ENCODE data around the gene RBM12. TPM values are rescaled to one million over a fixed set of nuclear protein-coding genes. Genes with fewer than 3 reads are reported as not detected.
A peak's percentile ranks its signal among the peaks of the same experiment; 100 is the strongest.

The RBM12 gene
- total RNA-seq, 1 donor from 2014 or later: 151 TPM

- intact Hi-C loops (cut with micrococcal nuclease): loop anchor here (2.0 to 10.0 kb wide), 4 partner anchors 155 to 847 kb away; partner anchors contain the start of genes CEP250 and PHF20
- peak; percentile 83 for DNase-seq
- Mint-ChIP-seq H3K27me3 (peaks cover 4% of the 10 kb centered on the region), H3K36me3 (ENCODE audit: low read depth) (peaks cover 12% of the 10 kb centered on the region), H3K4me1 (peaks cover 30% of the 10 kb centered on the region), H3K4me3 (peak overlapping the region; percentile 92), H3K9me3 (no peaks in the 10 kb centered on the region), H3K27ac (peak overlapping the region; percentile 95)
Measured at GRCh38 chr20:35617397-35618262, 47.1 kb downstream of the RBM12 start.

- H3K4me1 Mint-ChIP-seq: peaks cover 30% of the 10 kb centered on the region
- H3K4me3 Mint-ChIP-seq: peak overlapping the region; percentile 92
- H3K27ac Mint-ChIP-seq: peak overlapping the region; percentile 95
- intact Hi-C loops (cut with micrococcal nuclease): loop anchor here (1.0 to 10.0 kb wide), 9 partner anchors 46 to 848 kb away; partner anchors contain the start of genes CEP250, ERGIC3, NFS1 and PHF20
- H3K27me3 Mint-ChIP-seq: peaks cover 4% of the 10 kb centered on the region
- H3K36me3 Mint-ChIP-seq (ENCODE audit: low read depth): peaks cover 11% of the 10 kb centered on the region
- DNase-seq: peak; percentile 99
- no peaks in the 10 kb centered on the region for H3K9me3 Mint-ChIP-seq
Measured at GRCh38 chr20:35616465-35617396, 48.0 kb downstream of the RBM12 start.

GRCh38 chr20:35615667-35616464 is 48.8 kb downstream of the RBM12 start, which contains the start of gene SPAG4:
TSS of gene SPAG4 (plus strand) at chr20:35615829. CDS start at chr20:35616004, 175 bp downstream.
- Mint-ChIP-seq H3K27me3 (peaks cover 4% of the 10 kb centered on the region), H3K36me3 (ENCODE audit: low read depth) (peaks cover 5% of the 10 kb centered on the region), H3K4me1 (peaks cover 28% of the 10 kb centered on the region), H3K4me3 (peak within 1 kb of the TSS; percentile 92), H3K27ac (peak within 1 kb of the TSS; percentile 95), H3K9me3 (no peaks in the 10 kb centered on the region)
- intact Hi-C loops (cut with micrococcal nuclease): loop anchor here (1.0 to 10.0 kb wide), 9 partner anchors 46 to 849 kb away; partner anchors contain the start of genes CEP250, ERGIC3, NFS1 and PHF20
- peak; percentile 93 for DNase-seq

- no peak overlapping the region for H3K27ac Mint-ChIP-seq
- H3K9me3 Mint-ChIP-seq: no peaks in the 10 kb centered on the region
- H3K4me1 Mint-ChIP-seq: peaks cover 7% of the 10 kb centered on the region
- no peak for DNase-seq
- intact Hi-C loops (cut with micrococcal nuclease): loop anchor here (10.0 kb wide), 2 partner anchors 307 to 853 kb away; no protein-coding TSS in a partner anchor
- H3K4me3 Mint-ChIP-seq: no peak overlapping the region
- no peaks in the 10 kb centered on the region for H3K36me3 Mint-ChIP-seq (ENCODE audit: low read depth)
- H3K27me3 Mint-ChIP-seq: peaks cover 4% of the 10 kb centered on the region
Measured at GRCh38 chr20:35611482-35611881, 53.2 kb downstream of the RBM12 start.

- intact Hi-C loops (cut with micrococcal nuclease): loop anchor here (10.0 kb wide), 2 partner anchors 306 to 854 kb away; no protein-coding TSS in a partner anchor
- H3K27me3 Mint-ChIP-seq: peaks cover 4% of the 10 kb centered on the region
Measured at GRCh38 chr20:35610833-35611427, 53.8 kb downstream of the RBM12 start.

GRCh38 chr20:35607003-35607735 is 57.5 kb downstream of the RBM12 start:
- no peak overlapping the region for H3K27ac Mint-ChIP-seq

More at GRCh38 chr20:35610833-35611427, 53.8 kb downstream of the RBM12 start:
- DNase-seq: no peak
- Mint-ChIP-seq H3K36me3 (ENCODE audit: low read depth) (no peaks in the 10 kb centered on the region), H3K4me1 (peaks cover 7% of the 10 kb centered on the region), H3K27ac (no peak overlapping the region), H3K9me3 (no peaks in the 10 kb centered on the region), H3K4me3 (no peak overlapping the region)

GRCh38 chr20:35606127-35606526 is 58.6 kb downstream of the RBM12 start:
- Mint-ChIP-seq H3K36me3 (ENCODE audit: low read depth) (peaks cover 2% of the 10 kb centered on the region), H3K27me3 (peaks cover 22% of the 10 kb centered on the region), H3K9me3 (no peaks in the 10 kb centered on the region), H3K27ac (no peak overlapping the region), H3K4me3 (no peak overlapping the region), H3K4me1 (peaks cover 10% of the 10 kb centered on the region)
- intact Hi-C loops (cut with micrococcal nuclease): loop anchor here (10.0 kb wide), 1 partner anchor 279 kb away; no protein-coding TSS in a partner anchor
- DNase-seq: no peak

More at GRCh38 chr20:35607003-35607735, 57.5 kb downstream of the RBM12 start:
- H3K4me3 Mint-ChIP-seq: no peak overlapping the region
- peaks cover 17% of the 10 kb centered on the region for H3K27me3 Mint-ChIP-seq
- H3K36me3 Mint-ChIP-seq (ENCODE audit: low read depth): peaks cover 2% of the 10 kb centered on the region
- no peak for DNase-seq
- H3K9me3 Mint-ChIP-seq: no peaks in the 10 kb centered on the region
- H3K4me1 Mint-ChIP-seq: peaks cover 6% of the 10 kb centered on the region
- intact Hi-C loops (cut with micrococcal nuclease): loop anchor here (10.0 kb wide), 1 partner anchor 278 kb away; no protein-coding TSS in a partner anchor

- peaks cover 12% of the 10 kb centered on the region for H3K4me1 Mint-ChIP-seq
- H3K9me3 Mint-ChIP-seq: no peaks in the 10 kb centered on the region
- H3K27me3 Mint-ChIP-seq: peaks cover 36% of the 10 kb centered on the region
- peaks cover 2% of the 10 kb centered on the region for H3K36me3 Mint-ChIP-seq (ENCODE audit: low read depth)
- no peak overlapping the region for H3K27ac Mint-ChIP-seq
- intact Hi-C loops (cut with micrococcal nuclease): loop anchor here (5.0 to 10.0 kb wide), 2 partner anchors 58 to 280 kb away; partner anchors contain the start of genes CPNE1 and RBM12
- no peak overlapping the region for H3K4me3 Mint-ChIP-seq
- peak; percentile 74 for DNase-seq
Measured at GRCh38 chr20:35604449-35604747, 60.3 kb downstream of the RBM12 start.

GRCh38 chr20:35603695-35604448 is 60.8 kb downstream of the RBM12 start:
- Mint-ChIP-seq H3K36me3 (ENCODE audit: low read depth) (peaks cover 2% of the 10 kb centered on the region), H3K27me3 (peaks cover 40% of the 10 kb centered on the region), H3K27ac (no peak overlapping the region), H3K4me3 (no peak overlapping the region), H3K4me1 (peaks cover 12% of the 10 kb centered on the region), H3K9me3 (no peaks in the 10 kb centered on the region)
- intact Hi-C loops (cut with micrococcal nuclease): loop anchor here (5.0 to 10.0 kb wide), 2 partner anchors 58 to 281 kb away; partner anchors contain the start of genes CPNE1 and RBM12
- no peak for DNase-seq

GRCh38 chr20:35602851-35603495 is 61.7 kb downstream of the RBM12 start:
- peak overlapping the region; percentile 53 for H3K4me3 Mint-ChIP-seq

GRCh38 chr20:35601990-35602389 is 62.7 kb downstream of the RBM12 start:
- no peak for DNase-seq
- intact Hi-C loops (cut with micrococcal nuclease): loop anchor here (1.0 to 10.0 kb wide), 6 partner anchors 17 to 283 kb away; partner anchors contain the start of genes CPNE1, ERGIC3, NFS1 and RBM12
- H3K27ac Mint-ChIP-seq: no peak overlapping the region
- peaks cover 58% of the 10 kb centered on the region for H3K27me3 Mint-ChIP-seq
- H3K4me3 Mint-ChIP-seq: peak overlapping the region; percentile 81
- H3K4me1 Mint-ChIP-seq: peaks cover 11% of the 10 kb centered on the region
- H3K36me3 Mint-ChIP-seq (ENCODE audit: low read depth): peaks cover 2% of the 10 kb centered on the region
- H3K9me3 Mint-ChIP-seq: no peaks in the 10 kb centered on the region

More at GRCh38 chr20:35602851-35603495, 61.7 kb downstream of the RBM12 start:
- intact Hi-C loops (cut with micrococcal nuclease): loop anchor here (5.0 to 10.0 kb wide), 2 partner anchors 59 to 282 kb away; partner anchors contain the start of genes CPNE1 and RBM12
- Mint-ChIP-seq H3K36me3 (ENCODE audit: low read depth) (peaks cover 2% of the 10 kb centered on the region), H3K4me1 (peaks cover 12% of the 10 kb centered on the region), H3K27me3 (peaks cover 49% of the 10 kb centered on the region), H3K9me3 (no peaks in the 10 kb centered on the region), H3K27ac (peak overlapping the region; percentile 35)
- DNase-seq: no peak
